PC-9 (cell line): ENCODE data around the gene YPEL4. TPM values are rescaled to one million over a fixed set of nuclear protein-coding genes. Genes with fewer than 3 reads are reported as not detected.
"Not testable (repeated sequence)": the region's sequence is repeated elsewhere in the genome, so short reads cannot be mapped to it uniquely, and the experiment has no call there.

Source experiments
- Bru-seq: library from RNA; stranded (reverse); fragments of 400-500 nt; gene quantifications from one replicate; lab custom pipeline; 2021; lab: Mats Ljungman, UMichigan
- BruChase-seq, 2 experiments: library from RNA; stranded (reverse); fragments of 400-500 nt; gene quantifications; one replicate each; lab custom pipeline; 2021; lab: Mats Ljungman, UMichigan
- BruUV-seq: library from RNA; stranded (reverse); fragments of 400-500 nt; replicated peaks from 2 replicates; lab custom pipeline; 2021; lab: Mats Ljungman, UMichigan
- CTCF ChIA-PET: fragments of 300-600 bp; sonication (Branson Sonifier 250); formaldehyde crosslinking; loops from one replicate; lab custom pipeline; 2022; ENCODE audit warnings: antibody characterized with exemption; lab: Charles Lee
- POLR2A ChIA-PET: fragments of 300-600 bp; sonication (Branson Sonifier 250); formaldehyde crosslinking; loops from one replicate; lab custom pipeline; 2022; ENCODE audit warnings: antibody characterized with exemption; ENCODE audit not compliant: unreplicated experiment; lab: Charles Lee
- DNase-seq, 2 experiments: peaks; one replicate each; pipeline versions ENCODE4 v3.0.0 to v3.0.0-alpha.2; 2015 to 2022; ENCODE audit warnings: mixed read lengths in 1 of 2
- H2AFZ ChIP-seq: fragments of 200-600 bp; sonication (generic); 2 replicates; pipeline ENCODE4 v1.8.1; 2017; ENCODE audit warnings: antibody characterized with exemption
- H3F3A ChIP-seq: fragments of 200-600 bp; sonication (generic); 2 replicates; pipeline ENCODE4 v1.8.1; 2017; ENCODE audit warnings: antibody characterized with exemption, mild to moderate bottlenecking, low read depth; ENCODE audit not compliant: insufficient read depth
- H3K27ac ChIP-seq: fragments of 200-600 bp; sonication (generic); 2 replicates; pipeline ENCODE4 v1.6.1; 2016; ENCODE audit warnings: mixed run types
- H3K27me3 ChIP-seq: fragments of 200-600 bp; sonication (generic); 2 replicates; pipeline ENCODE4 v1.6.1; 2016; ENCODE audit warnings: low read depth, mixed run types; ENCODE audit not compliant: insufficient read depth
- H3K36me3 ChIP-seq: fragments of 200-600 bp; sonication (generic); 2 replicates; pipeline ENCODE4 v1.6.1; 2016; ENCODE audit warnings: low read depth, mixed run types
- H3K4me1 ChIP-seq: fragments of 200-600 bp; sonication (generic); replicated peaks from 2 replicates; pipeline ENCODE4 v1.6.1; 2016; ENCODE audit warnings: mixed run types; ENCODE audit not compliant: insufficient read depth
- H3K4me2 ChIP-seq: fragments of 200-600 bp; sonication (generic); 2 replicates; pipeline ENCODE4 v1.6.1; 2017; ENCODE audit warnings: mixed run types
- H3K4me3 ChIP-seq: fragments of 200-600 bp; sonication (generic); 2 replicates; pipeline ENCODE4 v1.6.1; 2016; ENCODE audit warnings: mixed run types
- H3K79me2 ChIP-seq: fragments of 200-600 bp; sonication (generic); 2 replicates; pipeline ENCODE4 v1.6.1; 2017; ENCODE audit warnings: low read depth, mixed run types
- H3K9me2 ChIP-seq: fragments of 200-600 bp; sonication (generic); 2 replicates; pipeline ENCODE4 v1.8.1; 2017; ENCODE audit warnings: mild to moderate bottlenecking; ENCODE audit not compliant: insufficient read depth
- H3K9me3 ChIP-seq: fragments of 200-600 bp; sonication (generic); 2 replicates; pipeline ENCODE4 v1.8.1; 2016; ENCODE audit warnings: low read depth; ENCODE audit not compliant: insufficient read depth
- H4K20me1 ChIP-seq: fragments of 200-600 bp; sonication (generic); 2 replicates; pipeline ENCODE4 v1.8.1; 2017; ENCODE audit not compliant: insufficient read depth
- CTCF ChIP-seq: fragments of 200-600 bp; sonication (generic); conservative IDR thresholded peaks from 2 replicates; pipeline ENCODE4 v1.6.1; 2017; ENCODE audit warnings: mixed run types, antibody characterized with exemption, mild to moderate bottlenecking, moderate library complexity
- EZH2 ChIP-seq: fragments of 200-600 bp; sonication (generic); IDR thresholded peaks from 2 replicates; pipeline ENCODE4 v1.8.0; 2017; ENCODE audit warnings: antibody characterized with exemption, low read depth
- intact Hi-C: fragments of 100-400 bp; cut with micrococcal nuclease; formaldehyde crosslinking; loops from one replicate; pipeline ENCODE4 v1.10.0; 2022; ENCODE audit not compliant: unreplicated experiment
- long read RNA-seq: library from polyadenylated mRNA; stranded (forward); transcript quantifications from one replicate; pipeline ENCODE4 v2.0.0, GENCODE V29; 2022
- total RNA-seq: library from RNA; stranded (reverse); gene quantifications from 2 replicates; pipeline ENCODE4 v1.2.3, GENCODE V29; 2021

YPEL4 gene, protein sequence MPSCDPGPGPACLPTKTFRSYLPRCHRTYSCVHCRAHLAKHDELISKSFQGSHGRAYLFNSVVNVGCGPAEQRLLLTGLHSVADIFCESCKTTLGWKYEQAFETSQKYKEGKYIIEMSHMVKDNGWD
- total RNA-seq (0.48 and 0.98 TPM in 2 replicates), Bru-seq, nascent RNA (percentile 25 among the genes with signal in this experiment), BruChase-seq, experiment 1, labeled RNA remaining after a 2-hour chase (percentile 14 among the genes with signal in this experiment), BruChase-seq, experiment 2, labeled RNA remaining after a 6-hour chase (percentile 11 among the genes with signal in this experiment)
- long read RNA-seq, result 0 reads

DNA sequence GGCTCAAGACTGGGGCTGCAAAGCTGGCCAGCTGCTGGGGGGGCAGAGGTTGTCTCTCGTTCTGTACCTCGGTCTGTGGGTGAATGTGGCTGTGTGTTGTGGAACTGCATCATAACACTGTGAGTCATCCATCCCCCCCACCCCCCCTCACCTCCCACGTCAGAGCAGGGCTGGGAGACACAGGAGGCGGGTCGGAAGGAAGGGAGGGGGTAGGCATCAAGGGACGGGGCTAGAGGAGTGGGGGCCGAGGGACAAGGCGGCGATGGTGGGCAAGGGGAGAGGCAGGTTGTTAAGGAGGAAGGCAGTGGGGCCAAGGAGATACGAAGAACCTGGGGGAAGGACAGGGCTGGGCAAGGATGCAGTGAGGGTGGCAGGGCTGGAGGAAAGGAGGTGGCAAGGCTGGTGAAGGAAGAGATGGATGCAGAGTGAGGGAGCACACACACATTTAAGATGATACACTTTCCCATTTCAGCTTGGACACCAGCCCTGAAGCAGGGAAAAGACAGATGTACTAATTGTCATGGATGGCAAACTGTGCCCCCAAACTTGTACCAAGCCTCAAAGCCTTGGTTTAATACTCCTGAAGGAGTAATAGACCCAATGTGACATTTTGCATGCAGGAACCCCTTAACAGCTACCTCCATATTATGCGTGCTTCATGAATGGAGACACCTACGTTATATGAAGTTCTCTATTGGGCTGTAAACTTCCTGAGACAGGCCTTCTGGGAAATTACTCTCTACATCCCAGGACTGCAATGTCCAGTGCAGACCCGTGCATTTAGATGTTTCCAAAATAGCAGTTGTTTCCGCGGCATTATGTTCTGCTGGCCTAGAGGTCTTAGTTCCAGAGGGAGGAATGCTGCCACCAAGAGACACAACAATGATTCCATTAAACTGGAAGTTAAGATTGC lies at the start of gene YPEL4:
YPEL4 (minus strand) TSS at position 87 of the 913 bp plus-strand sequence. CDS start 2,805 bp downstream, outside the sequence.
- TF ChIP-seq CTCF, result no peak
- no peak for TF ChIP-seq EZH2
- H3K4me3 ChIP-seq, result no peak within 1 kb of the TSS
- ChIA-PET CTCF (interaction anchor here (0.7 kb wide), 2 partner anchors 18 to 218 kb away, joined by 4 read pairs; no protein-coding TSS in a partner anchor), POLR2A (interaction anchor here (0.6 to 0.9 kb wide), 2 partner anchors 42 to 259 kb away, joined by 3 read pairs; no protein-coding TSS in a partner anchor)
- no peaks in the 10 kb centered on the region; the same call in 1 of the 2 replicates for H3F3A ChIP-seq
- H3K4me1 ChIP-seq, result 0 out of 2 replicates have a peak, but pooled peaks cover under 1% of the 10 kb centered on the region
- no peaks in the 10 kb centered on the region for H3K9me2 ChIP-seq
- DNase-seq, result no peak
- intact Hi-C loops, result no loop called here
- H3K36me3 ChIP-seq, result no peaks in the 10 kb centered on the region
- peak within 1 kb of the TSS; percentile 45 for H3K4me2 ChIP-seq
- no peak within 1 kb of the TSS for H2AFZ ChIP-seq
- no peaks in the 10 kb centered on the region for H4K20me1 ChIP-seq
- no TSS peak for BruUV-seq
- peaks cover 51% of the 10 kb centered on the region for H3K27me3 ChIP-seq
- no peak within 1 kb of the TSS for H3K27ac ChIP-seq
- no peaks in the 10 kb centered on the region for H3K79me2 ChIP-seq
- no peaks in the 10 kb centered on the region for H3K9me3 ChIP-seq

DNA sequence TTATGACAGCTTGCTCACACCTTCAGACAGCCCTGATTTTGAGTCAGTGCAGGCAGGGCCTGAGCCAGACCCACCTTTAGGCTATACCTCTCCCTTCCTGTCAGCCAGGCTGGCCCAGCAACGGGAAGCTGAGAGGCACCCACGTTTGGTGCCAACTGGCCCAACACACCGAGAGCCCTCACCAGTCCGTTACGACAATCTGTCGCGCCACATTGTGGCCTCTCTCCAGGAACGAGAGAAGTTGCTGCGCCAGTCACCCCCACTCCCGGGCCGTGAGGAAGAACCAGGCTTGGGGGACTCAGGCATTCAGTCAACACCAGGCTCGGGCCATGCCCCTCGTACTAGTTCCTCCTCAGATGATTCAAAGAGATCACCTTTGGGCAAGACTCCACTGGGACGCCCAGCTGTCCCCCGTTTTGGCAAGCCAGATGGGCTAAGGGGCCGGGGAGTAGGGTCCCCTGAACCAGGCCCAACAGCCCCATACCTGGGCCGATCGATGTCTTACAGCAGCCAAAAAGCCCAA lies 49.2 kb upstream of the YPEL4 start:
- no peak overlapping the region for H3K4me3 ChIP-seq
- no peaks in the 10 kb centered on the region for H3K9me2 ChIP-seq
- no peaks in the 10 kb centered on the region for H3K9me3 ChIP-seq
- no peaks in the 10 kb centered on the region for H3K4me1 ChIP-seq
- intact Hi-C loops, result no loop called here
- no peak overlapping the region for H3K27ac ChIP-seq
- peaks cover 5% of the 10 kb centered on the region; the same call in 1 of the 2 replicates for H4K20me1 ChIP-seq
- BruUV-seq, result no TSS peak
- H2AFZ ChIP-seq, result no peak overlapping the region
- ChIA-PET CTCF (no interaction called here), POLR2A (no interaction called here)
- no peak overlapping the region for H3K4me2 ChIP-seq
- H3K79me2 ChIP-seq, result no peaks in the 10 kb centered on the region
- TF ChIP-seq EZH2 (no peak), CTCF (no peak)
- H3F3A ChIP-seq, result peaks cover 35% of the 10 kb centered on the region; the same call in 1 of the 2 replicates
- H3K36me3 ChIP-seq, result peaks cover 47% of the 10 kb centered on the region
- H3K27me3 ChIP-seq, result no peaks in the 10 kb centered on the region
- no peak for DNase-seq

GRCh38 chr11:57690474-57690873 lies 40.8 kb upstream of the YPEL4 start:
- H4K20me1 ChIP-seq, result peaks cover 44% of the 10 kb centered on the region
- H3K9me3 ChIP-seq, H2AFZ ChIP-seq, CTCF ChIA-PET, BruUV-seq, H3K27ac ChIP-seq, intact Hi-C loops, H3K9me2 ChIP-seq, H3K4me2 ChIP-seq, H3K4me1 ChIP-seq, DNase-seq, POLR2A ChIA-PET, H3K4me3 ChIP-seq, H3K27me3 ChIP-seq: not testable (repeated sequence)
- peaks cover 39% of the 10 kb centered on the region for H3K36me3 ChIP-seq
- peaks cover 16% of the 10 kb centered on the region for H3K79me2 ChIP-seq
- H3F3A ChIP-seq, result peaks cover 21% of the 10 kb centered on the region
